GM03348 (cell line): ENCODE data around the gene ZNF467.

Experiments
- DNase-seq: peaks from one replicate; pipeline ENCODE4 v3.0.0; 2012; ENCODE audit warnings: low spot score

ZNF467 gene

DNA sequence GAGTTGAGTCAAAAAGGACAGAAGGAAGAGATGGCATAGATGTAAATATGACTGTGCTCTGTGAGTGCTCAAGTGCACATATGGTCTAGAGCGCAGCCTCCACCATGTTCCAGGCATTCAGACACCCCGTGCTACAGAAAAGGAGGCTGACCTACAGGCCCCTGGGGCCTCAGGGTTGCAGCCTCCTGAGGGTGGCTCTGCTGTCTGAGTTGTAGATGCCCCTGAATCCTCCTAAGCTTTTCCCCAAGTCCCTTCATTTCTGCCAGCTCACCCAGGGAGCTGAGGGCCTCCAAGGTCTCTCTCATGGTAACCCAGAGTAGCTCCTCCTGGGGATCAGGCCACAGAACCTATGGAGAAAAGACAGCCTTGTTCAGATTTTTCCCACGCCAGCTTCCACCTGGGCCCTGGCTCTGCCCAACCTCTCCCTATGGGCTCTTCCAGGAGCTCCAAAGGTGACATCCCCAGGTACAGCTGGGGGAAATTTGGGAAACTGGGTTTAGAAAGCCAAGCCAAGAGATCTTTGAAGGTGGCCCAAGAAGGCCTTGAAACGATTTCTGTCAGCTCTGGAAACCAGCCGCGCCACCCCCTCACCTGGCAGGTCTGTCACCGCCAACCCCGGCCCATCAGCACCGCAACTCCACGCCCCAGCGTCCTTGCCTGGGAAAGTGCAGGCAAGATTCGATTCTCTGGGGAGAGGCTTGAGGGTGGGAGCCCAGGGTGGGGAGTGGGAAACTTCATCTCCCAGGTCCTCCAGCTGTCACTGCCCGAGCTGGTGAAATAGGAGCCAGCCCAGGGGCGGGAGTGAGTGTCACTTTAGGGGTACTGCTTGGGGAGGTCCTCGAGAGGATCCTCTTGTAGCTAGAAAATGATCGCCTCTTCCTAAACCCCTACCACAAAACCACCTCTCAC, 2.4 kb downstream of the ZNF467 start:
- DNase-seq: no peak

DNA sequence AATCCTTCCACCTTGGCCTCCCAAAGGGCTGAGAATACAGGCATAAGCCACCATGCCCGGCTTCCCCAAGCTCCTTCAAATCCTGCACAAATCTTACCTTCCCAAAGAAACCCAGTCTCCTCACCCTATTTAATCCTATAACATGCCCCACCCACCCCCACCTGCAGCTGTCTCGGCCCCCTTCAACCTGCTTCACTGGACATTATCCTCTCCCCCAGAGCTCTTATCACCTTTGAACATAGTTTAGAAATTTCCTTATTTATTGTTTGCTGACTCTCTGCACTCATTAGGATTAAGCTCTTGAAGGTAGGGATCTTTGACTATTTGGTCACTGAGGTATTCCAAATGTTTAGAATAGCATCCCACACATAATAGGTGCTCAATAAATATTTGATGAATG, 3.5 kb downstream of the ZNF467 start:
- no peak for DNase-seq

DNA sequence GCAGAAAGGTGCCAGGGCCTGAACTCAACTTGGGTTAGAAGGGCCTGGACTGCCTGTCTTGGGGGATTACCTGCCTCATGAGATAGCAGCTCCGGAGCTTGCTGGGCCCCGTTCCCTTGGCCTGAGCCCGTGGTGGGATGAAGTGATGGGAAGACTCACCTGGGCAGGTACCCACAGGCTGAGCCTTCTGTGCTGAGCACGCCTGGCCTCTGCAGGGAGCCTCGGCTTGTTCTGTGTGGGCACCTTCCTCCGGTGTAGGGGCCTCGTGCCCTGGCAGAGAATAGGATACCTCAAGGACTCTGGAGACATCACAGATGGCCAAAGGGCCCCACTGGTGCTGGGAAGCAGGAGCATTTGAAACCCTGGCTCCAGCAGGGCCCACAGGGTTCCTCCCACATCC, 4.5 kb downstream of the ZNF467 start:
- DNase-seq: no peak

DNA sequence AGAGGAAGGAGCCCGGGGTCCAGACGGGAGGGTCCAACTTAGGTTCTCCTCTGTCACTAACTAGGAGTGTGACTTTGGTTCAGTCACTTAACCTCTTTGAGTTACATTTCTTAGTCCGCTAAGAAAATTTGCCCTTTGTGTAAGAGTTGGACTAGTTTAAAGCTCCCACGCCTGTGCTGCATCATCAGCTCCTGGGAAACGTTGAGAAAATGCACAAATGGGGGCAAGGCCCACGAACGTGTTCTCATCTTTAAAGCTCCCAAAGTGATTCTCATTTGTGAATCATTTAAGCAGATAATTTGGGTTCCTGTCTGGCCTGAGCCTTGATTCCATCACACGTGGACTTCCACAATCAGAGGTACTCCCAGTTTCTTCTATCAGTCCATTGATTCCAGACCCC, 6.3 kb downstream of the ZNF467 start:
- no peak for DNase-seq

DNA sequence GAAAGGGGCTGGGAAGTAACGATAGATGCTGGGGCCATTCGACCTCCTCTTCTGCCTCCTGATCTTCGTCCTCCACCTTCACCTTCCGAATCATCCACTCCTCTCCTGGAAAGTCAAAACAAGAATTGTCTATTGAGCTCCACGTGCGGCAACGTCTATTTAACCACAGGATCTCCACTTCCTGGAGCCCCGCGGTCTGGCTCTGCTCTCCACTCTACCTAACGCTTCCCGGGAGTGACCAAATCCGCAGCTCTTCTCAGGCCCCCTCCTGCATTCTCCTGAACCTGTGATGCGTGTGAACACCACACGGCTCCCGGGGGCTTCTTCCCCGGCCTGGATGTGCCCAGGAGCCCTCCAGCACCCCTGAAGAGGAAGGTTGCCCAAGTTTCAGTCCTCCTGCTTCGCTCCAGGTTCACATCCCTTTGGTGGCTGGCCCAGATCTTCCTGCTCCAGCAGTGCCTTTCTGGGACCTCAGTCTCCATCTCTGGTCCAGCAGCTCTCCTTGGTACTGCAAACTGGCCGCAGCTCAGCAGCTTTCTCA, 7.2 kb downstream of the ZNF467 start:
- DNase-seq: no peak

DNA sequence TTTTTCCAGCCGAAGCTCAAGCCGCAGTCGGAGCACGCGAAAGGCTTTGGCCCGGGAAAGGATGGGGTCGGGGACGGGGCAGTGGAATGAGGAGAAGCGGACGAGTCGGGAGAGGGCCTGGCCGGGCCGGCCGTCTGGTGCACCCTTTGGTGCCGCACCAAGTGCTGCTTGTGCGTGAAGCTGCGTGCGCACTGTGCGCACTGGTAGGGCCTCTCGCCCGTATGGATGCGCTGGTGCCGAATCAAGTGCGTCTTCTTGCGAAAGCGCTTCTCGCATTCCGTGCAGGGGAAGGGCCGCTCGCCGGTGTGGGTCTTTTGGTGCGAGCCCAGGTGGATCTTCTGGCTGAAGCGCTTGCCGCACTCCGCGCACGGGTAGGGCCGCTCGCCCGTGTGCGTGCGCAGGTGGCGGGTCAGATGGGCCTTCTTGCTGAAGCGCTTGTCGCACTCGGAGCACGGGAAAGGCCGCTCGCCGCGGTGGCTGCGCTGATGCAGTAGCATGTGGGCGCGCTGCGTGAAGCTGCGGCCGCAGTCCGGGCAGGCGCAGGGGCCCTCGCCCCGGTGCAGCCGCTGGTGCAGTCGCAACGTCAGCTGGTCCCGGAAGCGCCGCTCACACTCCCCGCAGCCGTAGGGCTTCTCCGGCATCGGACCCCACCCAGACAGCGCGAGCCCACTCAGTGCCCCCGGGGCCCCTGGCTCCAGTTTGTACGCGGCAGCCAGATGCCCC, 7.8 kb downstream of the ZNF467 start:
- no peak for DNase-seq

DNA sequence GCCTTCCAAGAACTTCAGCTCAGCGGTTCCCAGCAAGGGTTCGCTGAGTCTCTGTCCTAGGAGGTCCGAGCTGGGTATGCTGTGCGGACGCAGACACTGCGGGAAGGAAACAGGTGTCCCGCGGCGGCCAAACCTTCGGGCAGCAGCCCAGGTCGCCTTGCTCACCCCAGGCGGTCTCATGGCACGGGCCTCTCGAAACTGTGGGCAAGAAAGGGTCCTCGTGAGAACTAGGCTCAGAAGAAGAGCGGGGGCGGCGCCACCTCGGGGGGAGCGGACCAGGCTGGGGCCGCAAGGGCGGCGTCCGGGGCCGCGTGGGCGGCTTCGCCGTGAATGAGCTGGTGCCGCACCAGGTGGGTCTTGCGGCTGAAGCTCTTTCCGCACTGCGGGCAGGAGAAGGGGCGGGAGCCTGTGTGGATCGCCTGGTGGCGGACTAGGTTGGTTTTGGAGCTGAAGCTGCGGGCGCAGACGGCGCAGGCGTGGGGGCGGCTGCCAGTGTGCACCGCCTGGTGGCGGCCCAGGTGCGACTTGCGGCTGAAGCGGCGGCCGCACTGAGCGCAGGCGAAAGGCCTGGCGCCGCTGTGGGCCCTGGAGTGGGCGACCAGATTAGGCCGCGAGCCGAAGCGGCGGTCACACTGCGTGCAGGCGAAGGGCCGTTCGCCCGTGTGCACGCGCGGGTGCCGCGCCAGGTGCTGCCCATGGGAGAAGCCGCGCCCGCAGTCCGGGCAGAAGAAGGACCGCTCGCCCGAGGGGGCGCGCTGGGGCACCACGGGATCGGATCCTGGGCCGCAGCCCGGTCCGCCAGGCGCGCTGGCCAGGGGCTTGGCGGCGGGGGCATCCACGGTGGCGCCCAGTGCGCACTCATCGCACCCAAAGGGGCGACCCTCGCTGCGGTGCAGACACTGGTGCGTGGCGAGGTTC, 8.6 kb downstream of the ZNF467 start:
- no peak for DNase-seq

DNA sequence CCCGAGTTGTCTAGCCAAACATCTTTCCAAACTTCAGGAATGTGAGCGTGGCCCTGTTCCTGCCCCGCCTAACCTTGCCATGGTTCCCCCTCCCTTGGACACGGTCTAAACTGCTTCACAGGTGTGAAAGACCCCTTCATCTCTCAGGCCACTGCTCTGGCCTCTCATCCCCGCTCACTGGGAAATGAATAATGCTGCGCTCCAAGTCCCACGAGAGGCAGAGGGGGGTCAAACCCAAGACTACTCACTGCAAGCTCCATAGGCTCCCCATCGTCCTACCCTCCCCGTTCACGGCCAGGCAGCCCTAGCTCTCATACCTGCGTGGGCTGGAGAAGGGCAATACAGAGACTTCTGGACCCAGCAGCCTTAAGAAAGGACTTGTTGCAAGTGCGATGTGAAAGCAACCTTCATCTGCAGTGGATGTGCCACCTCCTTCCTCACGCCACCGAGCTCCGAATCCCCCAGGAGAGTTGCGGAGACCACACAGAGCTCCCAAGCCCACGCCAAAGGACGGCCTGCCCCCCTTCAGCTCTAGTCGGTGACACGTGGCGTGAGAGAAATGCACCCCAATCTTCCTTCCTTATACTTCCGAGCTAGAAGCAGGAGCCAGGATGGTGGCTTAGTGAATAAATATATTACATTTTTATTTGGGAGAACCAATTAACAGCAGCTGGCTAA, 9.7 kb downstream of the ZNF467 start:
- no peak for DNase-seq

DNA sequence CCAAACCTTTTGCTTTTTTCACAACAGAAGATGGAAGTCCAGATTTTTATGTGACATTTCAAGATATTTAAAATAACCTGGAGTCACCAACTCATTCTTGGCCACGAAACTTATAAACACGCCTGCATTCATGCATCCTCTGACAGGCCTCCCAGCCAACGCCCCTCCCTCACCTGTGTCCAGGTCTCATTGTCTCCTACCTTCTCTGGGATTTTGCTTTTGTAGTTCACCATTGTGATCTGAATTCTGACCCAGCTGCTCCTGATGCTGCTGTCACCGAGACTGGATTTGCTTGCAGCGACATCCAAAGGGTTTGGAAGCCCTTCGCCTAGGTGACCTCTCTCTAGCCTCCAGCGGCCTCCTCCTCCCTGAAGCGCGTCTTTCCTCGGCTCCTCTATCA, 10.8 kb downstream of the ZNF467 start:
- no peak for DNase-seq

DNA sequence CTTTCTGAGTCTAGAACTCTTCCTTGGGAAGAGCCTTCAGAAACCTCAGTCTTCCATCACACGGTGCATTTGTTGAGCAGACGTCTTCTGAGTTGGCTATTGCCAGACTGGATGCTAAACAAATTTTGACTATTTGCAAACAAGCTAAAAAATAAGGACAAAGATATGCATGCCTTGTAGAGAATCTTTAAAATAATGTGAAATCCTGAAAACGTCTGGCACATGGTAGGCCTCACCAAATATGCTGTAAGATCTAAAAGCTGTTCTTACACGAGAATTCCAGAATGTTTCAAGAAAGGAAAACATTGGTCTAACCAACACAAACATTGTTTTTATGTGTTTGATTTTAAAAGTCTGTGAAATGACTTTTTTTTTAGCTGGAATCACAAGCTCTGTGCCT, 11.3 kb downstream of the ZNF467 start:
- no peak for DNase-seq

DNA sequence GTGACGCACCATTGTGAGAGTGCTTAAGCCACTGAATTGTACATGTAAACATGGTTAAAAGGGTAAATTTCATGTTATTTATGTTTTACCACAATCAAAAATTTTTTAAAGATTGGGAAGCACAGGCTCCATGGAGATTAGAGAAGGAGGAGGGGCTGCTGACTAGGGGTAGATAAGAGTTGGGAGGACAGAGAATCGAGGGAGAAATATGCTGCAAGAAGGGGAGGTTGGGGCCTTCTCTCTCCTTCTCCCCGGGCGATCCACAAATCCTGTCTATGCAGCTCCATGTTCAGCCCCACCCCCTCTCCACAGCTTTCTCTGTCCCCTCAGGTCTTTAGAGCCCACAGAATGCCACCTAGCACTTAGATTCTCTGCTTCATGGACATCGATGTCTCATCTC, 12.1 kb downstream of the ZNF467 start:
- DNase-seq: no peak

DNA sequence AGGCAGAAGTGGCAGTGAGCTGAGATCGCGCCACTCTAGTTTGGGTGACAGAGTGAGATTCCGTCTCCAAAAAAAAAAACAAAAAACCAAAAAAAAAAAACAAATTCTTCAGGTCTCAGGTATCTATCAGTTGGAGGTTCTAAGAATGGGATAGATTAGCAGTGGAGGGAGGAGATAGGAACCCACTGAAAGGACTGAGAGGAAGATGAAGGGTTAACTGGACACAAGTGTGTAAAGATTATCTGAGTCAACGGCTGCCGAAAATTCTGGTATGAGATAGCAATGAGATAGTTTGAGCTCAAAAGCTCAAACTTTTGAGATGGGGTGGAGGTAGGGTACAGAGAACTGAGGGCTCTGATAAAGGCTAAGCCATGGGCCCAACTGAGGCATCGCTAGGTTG, 12.8 kb downstream of the ZNF467 start:
- no peak for DNase-seq

DNA sequence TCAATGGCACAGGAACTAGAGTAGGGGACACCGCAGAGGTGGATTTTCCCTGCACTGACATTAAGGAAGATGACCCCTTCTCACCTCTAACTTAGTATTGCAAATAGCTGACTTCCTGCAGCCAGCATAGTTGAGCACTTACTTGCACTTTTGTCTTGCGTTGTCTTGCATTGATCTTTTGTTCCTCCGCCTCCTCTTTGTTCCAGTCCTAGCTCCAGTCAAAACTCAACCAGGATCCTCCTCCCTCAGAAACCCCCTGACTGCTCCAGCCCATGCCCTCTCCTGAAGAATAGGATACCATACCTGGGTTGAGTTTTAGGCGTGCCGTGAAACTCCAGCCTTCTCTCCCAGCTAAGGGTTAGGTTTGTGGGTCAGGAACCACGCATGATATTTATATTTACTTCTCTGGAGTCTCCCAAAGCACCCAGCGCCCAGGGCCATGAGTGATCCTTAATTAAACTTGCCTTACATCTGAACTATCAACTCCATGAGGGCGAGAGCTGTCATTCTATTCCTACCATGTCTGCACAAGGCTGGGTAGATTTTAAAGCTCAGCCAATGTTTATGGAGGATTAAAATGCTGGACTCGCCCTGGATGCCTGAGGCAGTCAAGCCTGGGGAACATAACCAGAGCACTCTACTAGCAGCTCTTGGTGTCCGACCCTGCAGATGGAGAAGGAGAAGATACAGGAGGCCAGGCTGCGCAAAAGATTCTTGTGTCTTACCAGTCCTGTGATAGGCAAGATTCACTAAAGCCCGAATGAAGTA, 14.1 kb downstream of the ZNF467 start:
- DNase-seq: no peak

DNA sequence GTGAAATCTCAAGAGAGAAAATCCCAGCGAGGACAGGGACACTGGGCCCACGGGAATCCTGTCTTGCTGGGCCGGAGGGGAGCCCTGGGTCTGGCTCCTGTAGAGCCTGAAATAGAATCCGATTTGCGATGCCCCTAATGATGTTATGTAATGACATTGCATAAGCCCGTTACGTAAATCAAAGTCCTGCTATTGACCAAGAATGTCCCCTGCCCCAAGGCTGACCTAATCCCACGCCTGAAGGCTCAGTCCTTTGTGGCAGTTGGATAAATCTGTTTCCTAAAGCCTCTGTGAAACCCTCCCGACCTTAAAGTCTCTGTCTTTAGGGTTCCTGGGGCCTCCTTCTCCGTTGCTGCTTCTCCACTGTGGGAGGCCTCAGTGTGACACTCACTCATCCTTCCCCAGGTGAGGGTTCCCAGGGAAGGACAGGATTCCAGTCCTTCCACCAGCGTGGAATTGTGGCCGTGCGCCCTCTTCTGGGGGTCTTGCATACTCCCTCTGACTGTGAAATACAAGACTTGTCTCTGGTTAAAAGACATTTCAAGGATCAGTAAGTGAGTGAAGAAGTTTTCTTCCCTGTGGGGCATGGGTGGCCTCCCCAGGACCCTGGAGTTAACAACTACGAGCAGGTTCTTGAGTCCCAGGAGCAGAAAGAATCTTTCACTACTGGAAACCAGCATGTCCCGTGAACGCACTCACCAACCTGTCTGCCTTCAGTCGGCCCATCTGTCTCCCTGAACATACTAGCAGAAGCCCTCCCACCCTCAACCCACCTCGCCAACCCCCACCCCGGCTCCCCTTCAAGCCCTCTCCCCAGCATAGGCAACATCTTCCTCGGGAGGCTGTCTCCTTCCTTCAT, 19.8 kb downstream of the ZNF467 start:
- DNase-seq: peak; percentile 62

DNA sequence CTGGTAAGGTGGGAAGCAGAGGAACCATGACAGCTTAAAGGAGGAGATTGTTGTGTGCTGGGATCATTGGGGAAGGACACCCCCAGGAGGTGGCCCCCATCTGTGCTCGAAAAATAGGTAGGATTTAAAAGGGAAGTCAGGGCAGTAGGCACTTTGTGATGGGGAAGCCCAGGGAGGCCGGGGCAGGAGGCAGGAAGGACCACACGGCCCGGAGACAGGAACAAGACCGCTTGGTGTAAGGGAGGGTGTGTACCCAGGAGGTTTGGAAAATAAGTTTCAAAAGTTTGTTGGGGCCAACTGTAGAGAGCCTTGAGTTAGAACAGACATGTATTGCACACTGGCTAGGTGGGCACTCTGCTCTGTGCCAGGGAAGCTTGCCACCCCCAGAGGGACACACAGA, 20.7 kb downstream of the ZNF467 start:
- DNase-seq: no peak

DNA sequence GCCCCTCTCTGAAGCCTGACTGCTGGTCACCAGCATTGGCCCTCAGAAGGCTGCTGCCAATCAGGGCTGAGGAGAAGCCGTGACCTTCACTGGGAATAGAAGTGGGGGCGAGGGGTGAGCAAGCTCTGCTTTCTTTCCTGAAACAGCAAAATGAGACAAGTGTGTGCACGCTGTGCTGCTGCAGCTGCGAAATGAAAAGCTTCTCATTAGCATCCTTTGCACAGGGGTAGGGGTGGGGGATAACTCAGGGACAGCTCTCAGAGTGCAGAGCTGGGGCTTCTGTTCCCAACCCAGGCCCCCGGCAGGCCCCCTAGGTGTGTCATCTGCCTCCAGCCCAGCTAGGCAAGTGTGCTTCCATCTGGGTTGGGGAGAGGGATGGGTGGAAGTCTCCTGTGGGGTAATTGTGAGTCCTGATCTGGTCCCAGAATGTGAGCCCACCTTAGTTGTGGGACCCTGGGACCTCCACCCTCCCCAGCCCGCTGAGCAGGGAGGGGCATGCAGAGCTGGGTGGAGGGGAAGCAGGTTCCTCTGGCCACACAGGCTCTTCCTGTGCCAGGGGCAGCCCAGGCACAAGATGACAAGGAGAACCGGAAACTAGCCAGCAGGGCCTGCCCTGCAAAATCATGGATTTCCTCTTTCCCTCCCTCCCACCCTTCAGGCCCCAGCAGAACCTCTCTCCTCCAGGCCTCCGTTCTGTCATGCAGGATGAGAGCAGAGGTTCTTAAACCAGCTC, 22.2 kb downstream of the ZNF467 start:
- no peak for DNase-seq

DNA sequence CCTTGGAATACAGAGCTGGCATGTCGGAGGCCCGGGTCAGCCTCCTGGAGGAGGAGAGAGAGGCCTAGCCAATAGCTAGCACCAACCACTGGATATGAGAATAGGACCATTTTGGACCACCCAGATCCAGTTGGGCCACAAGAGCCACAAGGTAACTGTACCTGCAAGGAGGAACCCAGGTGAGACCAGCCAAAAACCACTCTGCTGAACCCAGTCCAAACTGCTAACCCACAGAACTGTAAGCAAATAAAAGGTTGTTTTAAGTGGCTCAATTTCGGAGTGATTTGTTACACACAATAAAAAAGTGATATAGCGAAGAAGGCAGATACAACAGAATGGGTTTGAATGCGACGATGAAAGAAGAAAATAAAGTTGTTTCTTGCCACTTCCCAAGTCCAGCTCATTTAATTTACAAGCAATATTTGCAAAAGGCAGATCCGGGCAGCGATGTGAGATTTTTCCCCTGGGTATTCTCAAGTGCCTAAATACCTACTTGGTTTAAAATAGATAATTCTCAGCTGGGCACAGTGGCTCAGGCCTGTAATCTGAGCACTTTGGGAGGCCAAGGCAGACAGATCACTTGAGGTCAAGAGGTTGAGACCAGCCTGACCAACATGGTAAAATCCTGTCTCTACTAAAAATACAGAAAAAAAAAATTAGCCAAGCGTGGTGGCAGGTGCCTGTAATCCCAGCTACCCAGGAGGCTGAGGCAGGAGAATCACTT, 23.1 kb downstream of the ZNF467 start:
- DNase-seq: no peak

DNA sequence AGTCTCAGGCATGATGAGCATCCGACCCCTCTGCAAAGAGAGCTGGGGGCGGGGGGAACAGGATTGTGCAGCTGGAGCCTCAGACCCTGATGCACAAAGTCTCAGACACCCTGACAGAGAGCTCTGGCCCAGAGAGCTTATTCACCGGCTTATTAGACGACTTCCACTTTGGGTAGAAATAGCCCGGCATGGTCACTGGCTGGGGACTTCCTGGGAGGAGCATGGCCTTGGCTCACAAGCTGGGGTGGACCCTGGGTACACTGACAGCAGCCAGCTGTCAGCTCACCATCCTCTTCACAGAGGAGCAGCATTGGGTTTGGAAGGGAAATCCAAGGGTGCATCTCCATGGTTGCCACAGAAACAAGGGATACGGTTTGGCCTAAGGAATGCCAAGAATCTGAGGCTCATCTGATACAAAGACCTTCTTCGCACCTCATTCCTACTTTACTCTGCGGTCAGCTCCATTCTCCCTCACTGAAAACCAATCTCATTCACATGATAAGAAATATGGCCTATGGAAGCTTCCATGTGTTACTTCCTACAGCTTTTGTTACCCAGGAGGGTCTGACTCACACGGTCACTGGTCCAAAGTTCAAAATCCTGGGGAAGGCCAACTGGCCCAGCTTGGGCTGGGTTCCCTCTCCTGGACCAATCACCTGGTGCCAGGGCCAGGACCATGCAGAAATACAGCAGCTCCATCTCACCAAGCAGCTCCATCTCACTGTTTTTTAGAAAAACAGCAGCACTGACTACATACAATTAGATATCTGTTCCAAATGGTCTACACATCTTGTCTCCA, 25.1 kb downstream of the ZNF467 start:
- no peak for DNase-seq
